ENCODE data around the gene SNX11.

SNX11 gene

DNA sequence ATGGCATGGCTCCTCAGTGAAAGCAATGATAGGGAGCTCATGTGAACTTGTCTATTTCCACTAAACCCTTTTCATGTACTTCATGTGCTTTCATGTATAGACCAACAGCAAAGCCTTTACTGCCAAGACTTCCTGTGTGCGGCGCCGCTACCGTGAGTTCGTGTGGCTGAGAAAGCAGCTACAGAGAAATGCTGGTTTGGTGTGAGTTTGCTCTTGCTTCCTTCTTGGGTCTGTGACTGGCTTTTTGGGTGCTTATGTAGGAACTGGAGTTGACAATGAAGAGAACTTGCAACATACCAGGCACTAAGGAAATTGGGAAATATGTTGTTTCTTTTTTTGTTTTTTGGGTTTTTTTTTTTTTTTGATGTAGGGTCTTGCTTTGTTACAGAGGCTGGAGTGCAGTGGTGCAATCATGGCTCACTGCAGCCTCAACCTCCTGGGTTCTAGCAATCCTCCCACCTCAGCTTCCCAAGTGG, 5.7 kb downstream of the SNX11 start:
- TF ChIP-seq, protein P1, sequence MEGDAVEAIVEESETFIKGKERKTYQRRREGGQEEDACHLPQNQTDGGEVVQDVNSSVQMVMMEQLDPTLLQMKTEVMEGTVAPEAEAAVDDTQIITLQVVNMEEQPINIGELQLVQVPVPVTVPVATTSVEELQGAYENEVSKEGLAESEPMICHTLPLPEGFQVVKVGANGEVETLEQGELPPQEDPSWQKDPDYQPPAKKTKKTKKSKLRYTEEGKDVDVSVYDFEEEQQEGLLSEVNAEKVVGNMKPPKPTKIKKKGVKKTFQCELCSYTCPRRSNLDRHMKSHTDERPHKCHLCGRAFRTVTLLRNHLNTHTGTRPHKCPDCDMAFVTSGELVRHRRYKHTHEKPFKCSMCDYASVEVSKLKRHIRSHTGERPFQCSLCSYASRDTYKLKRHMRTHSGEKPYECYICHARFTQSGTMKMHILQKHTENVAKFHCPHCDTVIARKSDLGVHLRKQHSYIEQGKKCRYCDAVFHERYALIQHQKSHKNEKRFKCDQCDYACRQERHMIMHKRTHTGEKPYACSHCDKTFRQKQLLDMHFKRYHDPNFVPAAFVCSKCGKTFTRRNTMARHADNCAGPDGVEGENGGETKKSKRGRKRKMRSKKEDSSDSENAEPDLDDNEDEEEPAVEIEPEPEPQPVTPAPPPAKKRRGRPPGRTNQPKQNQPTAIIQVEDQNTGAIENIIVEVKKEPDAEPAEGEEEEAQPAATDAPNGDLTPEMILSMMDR (IDR thresholded peaks at IDR 0.05; ENCODE audit: low read depth, low read length): no peak
- Histone ChIP-seq H3K9me3 (no peaks in the 10 kb centered on the region), H3K27me3 (no peaks in the 10 kb centered on the region), H3K36me3 (peaks cover 16% of the 10 kb centered on the region), H3K4me1 (peaks cover 3% of the 10 kb centered on the region), H3K4me3 (ENCODE audit: low read depth, low read length) (no peak overlapping the region)
- no peak for DNase-seq

DNA sequence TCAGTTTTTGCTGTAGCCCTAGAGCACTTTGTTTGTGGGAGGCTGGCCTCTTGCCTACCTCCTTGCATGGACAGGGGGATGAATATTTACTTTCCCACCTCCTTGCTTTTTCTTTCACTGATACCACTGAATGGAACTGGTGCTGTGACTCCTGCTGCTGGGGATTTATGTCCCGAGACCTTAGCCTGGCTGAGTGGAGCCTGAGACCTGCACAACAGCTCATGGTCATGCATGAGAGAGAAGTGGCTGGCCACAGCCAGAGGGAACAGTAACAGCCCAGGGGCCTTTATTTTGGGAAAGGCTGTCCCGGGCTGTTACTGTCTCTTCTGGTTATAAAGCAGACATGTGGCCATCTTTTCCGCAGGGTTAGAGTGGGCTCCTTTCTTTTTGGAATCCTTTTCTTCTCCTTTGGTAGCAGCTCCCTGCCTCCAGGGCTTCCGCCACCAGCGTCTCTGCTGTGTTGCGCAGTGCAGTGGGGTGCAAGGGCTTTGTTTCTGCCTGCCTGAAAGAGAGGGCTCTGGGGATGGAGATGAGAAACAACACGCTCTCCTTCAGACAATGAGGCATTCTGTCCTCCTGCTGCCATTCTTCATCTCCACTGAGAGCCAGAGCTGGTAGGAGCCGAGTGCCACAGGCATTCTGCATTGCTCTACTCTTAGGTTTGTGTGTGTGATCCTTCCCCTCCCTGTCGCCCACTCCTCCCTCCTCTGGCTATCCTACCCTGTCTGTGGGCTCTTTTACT, 14.5 kb downstream of the SNX11 start:
- peaks cover 28% of the 10 kb centered on the region for H3K36me3 ChIP-seq

DNA sequence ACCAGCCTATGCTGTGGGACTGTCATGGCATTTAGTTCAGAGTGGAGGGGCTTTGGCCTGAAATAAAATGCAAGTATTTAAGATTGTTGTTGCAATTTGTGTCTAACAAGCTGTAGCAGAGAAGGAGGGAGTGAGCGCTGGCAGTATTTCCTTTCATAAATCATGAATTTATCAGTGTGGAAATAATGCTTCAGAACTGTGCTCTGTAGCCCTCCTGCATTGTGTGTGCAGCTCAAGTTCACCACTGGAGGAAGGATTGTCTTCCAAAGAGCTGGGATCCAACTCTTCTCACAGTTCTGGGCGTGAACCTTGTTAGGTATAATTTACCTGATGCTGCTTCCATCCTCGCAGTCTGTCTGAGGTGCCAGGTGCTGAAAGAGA, 15.1 kb downstream of the SNX11 start:
- peaks cover 26% of the 10 kb centered on the region for H3K36me3 ChIP-seq
- H3K27me3 ChIP-seq: no peaks in the 10 kb centered on the region
- TF ChIP-seq, protein P1 (IDR thresholded peaks at IDR 0.05; ENCODE audit: low read depth, low read length): no peak
- DNase-seq: no peak
- no peak overlapping the region for H3K4me3 ChIP-seq (ENCODE audit: low read depth, low read length)
- H3K9me3 ChIP-seq: no peaks in the 10 kb centered on the region
- H3K4me1 ChIP-seq: peaks cover 19% of the 10 kb centered on the region

More for the DNA sequence above, 14.5 kb downstream of the SNX11 start:
- DNase-seq: no peak
- H3K27me3 ChIP-seq: no peaks in the 10 kb centered on the region
- H3K9me3 ChIP-seq: no peaks in the 10 kb centered on the region
- peaks cover 13% of the 10 kb centered on the region for H3K4me1 ChIP-seq
- TF ChIP-seq, protein P1 (IDR thresholded peaks at IDR 0.05; ENCODE audit: low read depth, low read length): no peak
- no peak overlapping the region for H3K4me3 ChIP-seq (ENCODE audit: low read depth, low read length)

DNA sequence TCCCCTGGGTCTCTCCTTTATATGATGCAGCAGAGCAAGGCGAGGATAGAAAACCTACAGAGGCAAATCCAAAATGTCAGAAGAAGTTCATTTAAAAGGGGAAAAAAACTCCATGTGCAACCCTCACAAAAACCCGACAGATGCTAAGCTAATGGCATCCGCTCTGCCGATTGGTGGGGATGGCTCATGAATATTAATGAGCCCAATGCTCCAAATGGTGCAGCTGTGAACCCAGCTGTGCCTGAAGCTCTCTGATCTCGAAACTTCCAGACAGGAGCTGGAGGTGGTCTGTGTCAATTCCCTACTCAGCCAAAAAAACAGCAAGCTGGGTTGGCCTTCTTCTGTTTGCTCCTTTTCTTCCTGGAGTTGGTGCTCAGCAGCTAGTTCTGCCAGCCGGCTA, 15.5 kb downstream of the SNX11 start:
- H3K4me3 ChIP-seq (ENCODE audit: low read depth, low read length): no peak overlapping the region
- peaks cover 22% of the 10 kb centered on the region for H3K36me3 ChIP-seq
- no peaks in the 10 kb centered on the region for H3K9me3 ChIP-seq
- no peaks in the 10 kb centered on the region for H3K27me3 ChIP-seq
- peaks cover 23% of the 10 kb centered on the region for H3K4me1 ChIP-seq
- DNase-seq: no peak
- TF ChIP-seq, protein P1 (IDR thresholded peaks at IDR 0.05; ENCODE audit: low read depth, low read length): no peak

DNA sequence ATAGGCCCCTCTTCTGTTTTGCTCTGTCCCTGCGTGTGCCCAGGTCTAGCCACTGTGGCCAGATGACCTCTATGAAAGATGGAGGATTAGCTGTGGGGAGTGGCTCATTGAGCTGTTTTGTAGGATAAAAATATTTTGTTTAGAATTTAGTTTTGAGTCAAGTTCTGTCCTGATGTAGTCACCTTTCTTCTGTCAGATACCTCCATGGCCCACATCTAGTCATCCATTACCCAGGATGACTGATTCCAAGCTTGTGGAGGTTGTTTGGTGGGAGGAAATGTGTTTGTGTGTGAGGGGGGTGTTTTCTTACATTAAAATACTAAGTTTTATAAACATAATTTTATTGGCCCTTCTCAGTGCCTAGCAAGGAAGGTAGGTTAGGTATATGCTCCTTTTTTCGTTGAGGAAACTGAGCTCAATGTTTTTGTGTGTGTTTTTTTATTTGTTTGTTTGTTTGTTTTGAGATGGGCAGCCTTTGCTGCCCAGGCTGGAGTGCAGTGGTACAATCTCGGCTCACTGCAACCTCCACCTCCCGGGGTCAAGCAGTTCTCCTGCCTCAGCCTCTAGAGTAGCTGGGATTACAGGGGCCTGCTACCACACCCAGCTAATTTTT, 16.3 kb downstream of the SNX11 start:
- Histone ChIP-seq H3K4me1 (peaks cover 26% of the 10 kb centered on the region), H3K9me3 (no peaks in the 10 kb centered on the region), H3K27me3 (no peaks in the 10 kb centered on the region), H3K4me3 (ENCODE audit: low read depth, low read length) (no peak overlapping the region), H3K36me3 (peaks cover 18% of the 10 kb centered on the region)
- TF ChIP-seq, protein P1 (IDR thresholded peaks at IDR 0.05; ENCODE audit: low read depth, low read length): no peak
- DNase-seq: no peak
